ENCODE measurements around the gene SDK2.

SDK2 gene

DNA sequence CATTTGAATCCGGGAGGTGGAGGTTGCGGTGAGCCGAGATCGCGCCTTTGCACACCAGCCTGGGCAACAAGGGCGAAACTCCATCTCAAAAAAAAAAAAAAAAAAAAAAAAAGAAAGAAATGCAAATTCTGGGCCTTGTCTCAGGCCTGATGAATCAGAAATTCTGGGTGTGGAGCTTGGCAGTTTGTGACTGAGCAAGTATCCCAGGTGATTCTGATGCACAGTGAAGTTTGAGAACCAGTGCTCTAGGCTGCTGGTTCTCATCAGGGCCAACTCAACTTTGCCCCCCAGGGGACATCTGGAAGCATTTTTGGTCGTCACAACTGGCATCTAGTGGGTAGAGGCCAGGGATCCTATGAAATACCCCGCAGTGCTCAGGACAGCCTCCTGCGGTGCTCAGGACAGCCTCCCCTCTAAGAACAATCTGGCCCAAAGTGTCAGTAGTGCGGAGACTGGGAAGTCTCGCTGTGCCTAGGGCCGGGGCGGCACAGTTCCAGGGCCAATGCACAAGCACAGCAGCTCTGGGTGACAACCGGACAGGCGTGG lies 55.9 kb downstream of the SDK2 start:
- no peaks in the 10 kb centered on the region for H3K36me3 ChIP-seq (ENCODE audit: control insufficient read depth, insufficient read depth, low read length)
- no peaks in the 10 kb centered on the region for H3K9me3 ChIP-seq (ENCODE audit: control insufficient read depth, insufficient read depth, low read length)
- H3K27ac ChIP-seq (ENCODE audit: low read length) = no peak overlapping the region
- peaks cover 2% of the 10 kb centered on the region; the same call in 1 of the 2 replicates for H3K4me1 ChIP-seq (ENCODE audit: control insufficient read depth, insufficient read depth, low read length)
- no peak overlapping the region for H3K4me3 ChIP-seq (ENCODE audit: low read length)
- no peaks in the 10 kb centered on the region for H3K27me3 ChIP-seq (ENCODE audit: control insufficient read depth, insufficient read depth, low read length)
- DNase-seq (ENCODE audit: low read depth, low spot score) = no peak
- no CpG with 5 or more reads among the region's 15 CpGs for WGBS (ENCODE audit: insufficient coverage, insufficient read length)

DNA sequence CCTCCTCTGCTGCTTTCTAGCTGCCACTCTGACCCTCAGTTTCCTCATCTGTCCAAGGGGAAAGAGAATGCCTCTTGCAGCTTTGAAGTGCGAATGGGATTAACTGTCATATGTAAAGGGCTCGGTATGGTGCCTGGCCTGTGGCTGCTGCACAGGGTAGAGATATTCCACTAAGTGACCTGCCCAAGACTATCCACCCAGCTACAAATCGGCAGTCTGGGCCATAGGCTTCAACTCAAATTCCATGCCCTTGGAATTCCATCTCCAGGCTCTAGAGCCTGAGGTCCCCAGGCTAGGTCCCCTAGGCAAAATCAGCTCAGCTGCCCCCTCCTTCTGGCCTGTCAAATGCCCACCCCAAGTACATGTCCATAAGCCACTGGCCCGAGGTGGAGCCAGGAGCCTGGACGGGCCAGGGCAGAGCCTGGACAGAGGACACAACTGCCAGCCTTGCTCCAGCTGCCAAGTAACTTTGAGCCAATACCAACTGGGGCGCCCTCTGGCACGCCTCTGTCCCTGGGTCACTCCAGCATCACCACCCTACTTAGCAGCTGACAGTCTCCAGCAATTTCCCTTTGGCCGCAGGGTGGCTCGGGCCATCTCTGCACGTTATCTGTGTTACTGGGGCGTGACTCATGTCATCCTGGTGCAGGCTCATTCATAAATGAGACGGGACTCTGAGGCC lies 57.2 kb downstream of the SDK2 start:
- no peaks in the 10 kb centered on the region for H3K27me3 ChIP-seq (ENCODE audit: control insufficient read depth, insufficient read depth, low read length)
- no peak overlapping the region for H3K27ac ChIP-seq (ENCODE audit: low read length)
- no peak for DNase-seq (ENCODE audit: low read depth, low spot score)
- no CpG with 5 or more reads among the region's 12 CpGs for WGBS (ENCODE audit: insufficient coverage, insufficient read length)
- peaks cover 2% of the 10 kb centered on the region; the same call in 1 of the 2 replicates for H3K4me1 ChIP-seq (ENCODE audit: control insufficient read depth, insufficient read depth, low read length)
- H3K9me3 ChIP-seq (ENCODE audit: control insufficient read depth, insufficient read depth, low read length) = no peaks in the 10 kb centered on the region
- no peak overlapping the region for H3K4me3 ChIP-seq (ENCODE audit: low read length)
- no peaks in the 10 kb centered on the region for H3K36me3 ChIP-seq (ENCODE audit: control insufficient read depth, insufficient read depth, low read length)

DNA sequence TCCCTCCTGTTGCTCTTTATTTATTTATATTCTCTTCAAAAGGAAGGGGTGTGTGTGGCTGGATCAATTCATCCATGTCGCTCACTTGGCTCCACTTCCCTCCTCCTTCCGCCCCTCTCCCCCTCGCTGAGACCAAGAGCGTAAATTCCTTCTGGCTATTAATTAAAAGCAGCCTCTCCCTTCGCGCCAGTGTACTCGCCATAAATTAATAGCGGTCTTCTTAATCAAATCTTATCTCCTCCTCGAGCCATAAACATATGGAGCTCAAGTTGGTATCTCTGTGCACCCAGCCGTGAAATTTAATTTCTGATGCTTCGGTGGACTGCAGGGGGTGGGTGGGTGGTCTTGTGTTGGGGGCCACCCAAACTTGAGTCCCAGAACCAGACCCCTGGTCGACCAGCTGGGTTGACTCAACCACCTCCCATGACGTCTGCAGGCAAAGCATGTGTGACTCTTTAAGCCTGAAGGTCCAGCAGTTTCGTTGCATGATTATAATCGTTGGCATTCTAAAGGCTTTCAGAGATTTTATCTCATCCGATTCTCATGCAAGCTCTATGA lies 57.9 kb downstream of the SDK2 start:
- no peaks in the 10 kb centered on the region for H3K36me3 ChIP-seq (ENCODE audit: control insufficient read depth, insufficient read depth, low read length)
- H3K4me1 ChIP-seq (ENCODE audit: control insufficient read depth, insufficient read depth, low read length) = peaks cover 2% of the 10 kb centered on the region; the same call in 1 of the 2 replicates
- H3K27me3 ChIP-seq (ENCODE audit: control insufficient read depth, insufficient read depth, low read length) = no peaks in the 10 kb centered on the region
- H3K27ac ChIP-seq (ENCODE audit: low read length) = no peak overlapping the region
- no peaks in the 10 kb centered on the region for H3K9me3 ChIP-seq (ENCODE audit: control insufficient read depth, insufficient read depth, low read length)
- no peak for DNase-seq (ENCODE audit: low read depth, low spot score)
- WGBS (ENCODE audit: insufficient coverage, insufficient read length) = no CpG with 5 or more reads among the region's 16 CpGs
- H3K4me3 ChIP-seq (ENCODE audit: low read length) = no peak overlapping the region

DNA sequence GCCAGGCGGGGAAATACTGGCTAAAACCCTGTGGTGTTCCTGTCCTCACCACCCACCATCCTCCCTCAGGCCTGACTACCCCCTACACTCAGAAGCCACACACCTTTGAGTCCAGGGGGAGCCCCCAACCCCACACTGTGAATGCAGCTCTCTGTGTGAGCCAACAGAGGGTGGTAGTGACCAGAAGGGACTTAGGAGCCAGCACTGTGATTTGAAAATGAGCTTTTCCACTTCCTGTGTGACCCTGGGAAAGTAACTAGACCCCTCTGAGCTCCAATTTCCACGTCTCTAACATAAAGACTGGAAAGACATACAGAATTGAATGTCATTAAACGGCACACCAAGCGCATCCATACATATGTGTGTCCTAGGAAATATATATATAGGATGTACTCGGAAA lies 58.7 kb downstream of the SDK2 start:
- no CpG with 5 or more reads among the region's 5 CpGs for WGBS (ENCODE audit: insufficient coverage, insufficient read length)
- H3K4me3 ChIP-seq (ENCODE audit: low read length) = no peak overlapping the region
- DNase-seq (ENCODE audit: low read depth, low spot score) = no peak
- no peak overlapping the region for H3K27ac ChIP-seq (ENCODE audit: low read length)
- peaks cover 2% of the 10 kb centered on the region; the same call in 1 of the 2 replicates for H3K4me1 ChIP-seq (ENCODE audit: control insufficient read depth, insufficient read depth, low read length)
- no peaks in the 10 kb centered on the region for H3K9me3 ChIP-seq (ENCODE audit: control insufficient read depth, insufficient read depth, low read length)
- no peaks in the 10 kb centered on the region for H3K36me3 ChIP-seq (ENCODE audit: control insufficient read depth, insufficient read depth, low read length)
- H3K27me3 ChIP-seq (ENCODE audit: control insufficient read depth, insufficient read depth, low read length) = no peaks in the 10 kb centered on the region

DNA sequence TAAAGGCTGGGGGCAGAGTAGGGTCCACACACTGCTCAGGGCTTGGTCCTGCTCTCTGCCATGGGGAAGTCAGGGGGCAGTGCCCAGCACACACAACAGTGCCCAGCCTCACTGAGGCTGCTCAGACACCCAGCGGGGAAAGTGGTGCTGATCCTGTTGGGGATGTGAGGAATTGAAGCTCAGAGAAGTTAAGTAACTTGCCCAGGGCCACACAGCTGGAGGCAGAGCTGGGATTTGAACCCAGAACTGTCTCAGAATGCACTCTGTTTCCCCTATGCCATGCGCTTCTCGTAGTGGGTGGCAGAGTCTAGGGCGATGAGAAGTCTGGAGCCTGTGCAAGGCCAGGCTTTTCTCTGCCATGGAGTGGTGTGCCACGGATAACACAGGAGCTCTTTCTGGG lies 59.3 kb downstream of the SDK2 start:
- no peak for DNase-seq (ENCODE audit: low read depth, low spot score)
- H3K4me3 ChIP-seq (ENCODE audit: low read length) = no peak overlapping the region
- no CpG with 5 or more reads among the region's 5 CpGs for WGBS (ENCODE audit: insufficient coverage, insufficient read length)
- no peak overlapping the region for H3K27ac ChIP-seq (ENCODE audit: low read length)
- H3K36me3 ChIP-seq (ENCODE audit: control insufficient read depth, insufficient read depth, low read length) = no peaks in the 10 kb centered on the region
- peaks cover 2% of the 10 kb centered on the region; the same call in 1 of the 2 replicates for H3K4me1 ChIP-seq (ENCODE audit: control insufficient read depth, insufficient read depth, low read length)
- no peaks in the 10 kb centered on the region for H3K9me3 ChIP-seq (ENCODE audit: control insufficient read depth, insufficient read depth, low read length)
- no peaks in the 10 kb centered on the region for H3K27me3 ChIP-seq (ENCODE audit: control insufficient read depth, insufficient read depth, low read length)

DNA sequence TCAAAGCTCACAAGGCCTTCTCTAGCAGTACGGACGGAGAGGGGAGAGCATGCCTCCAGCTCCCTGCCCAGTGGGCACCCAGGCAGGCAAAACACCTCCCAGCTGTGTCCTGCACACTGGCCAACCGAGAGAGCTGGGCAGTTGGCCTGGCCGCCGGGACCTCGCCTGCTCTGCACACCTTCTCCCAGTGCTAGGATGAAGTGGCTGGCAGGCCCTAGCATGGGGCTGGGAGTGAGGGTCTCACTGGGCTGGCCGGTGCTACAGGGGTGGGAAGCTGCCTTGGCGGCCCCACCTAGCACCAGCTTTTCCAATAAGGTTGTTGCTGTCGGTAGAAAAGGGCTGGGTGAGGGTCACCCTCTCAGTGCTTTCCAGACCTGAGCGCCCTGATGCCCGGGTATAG lies 60.2 kb downstream of the SDK2 start:
- no peaks in the 10 kb centered on the region for H3K27me3 ChIP-seq (ENCODE audit: control insufficient read depth, insufficient read depth, low read length)
- H3K9me3 ChIP-seq (ENCODE audit: control insufficient read depth, insufficient read depth, low read length) = no peaks in the 10 kb centered on the region
- peaks cover 2% of the 10 kb centered on the region; the same call in 1 of the 2 replicates for H3K4me1 ChIP-seq (ENCODE audit: control insufficient read depth, insufficient read depth, low read length)
- no peak overlapping the region for H3K4me3 ChIP-seq (ENCODE audit: low read length)
- WGBS (ENCODE audit: insufficient coverage, insufficient read length) = no CpG with 5 or more reads among the region's 11 CpGs
- no peaks in the 10 kb centered on the region for H3K36me3 ChIP-seq (ENCODE audit: control insufficient read depth, insufficient read depth, low read length)
- no peak overlapping the region for H3K27ac ChIP-seq (ENCODE audit: low read length)
- DNase-seq (ENCODE audit: low read depth, low spot score) = no peak

DNA sequence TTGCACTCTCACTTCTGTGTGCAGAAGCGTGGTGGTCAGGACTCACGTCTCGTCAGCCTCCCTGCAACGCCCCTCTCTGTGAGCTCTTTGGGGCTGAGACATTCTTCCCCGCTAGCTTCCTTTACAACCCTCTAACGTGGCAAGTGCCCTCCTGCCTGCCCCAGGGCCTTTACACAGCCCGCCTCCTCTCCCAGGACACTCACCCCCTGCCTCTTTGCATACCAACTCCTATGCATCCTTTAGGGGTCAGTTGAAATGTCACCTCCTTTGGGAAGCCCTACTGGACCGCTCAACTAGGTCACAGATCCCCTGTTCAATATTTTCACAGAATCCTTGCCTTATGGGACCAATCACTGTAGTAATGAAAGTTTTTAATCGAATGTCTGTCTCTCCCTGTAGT lies 61.4 kb downstream of the SDK2 start:
- no peak overlapping the region for H3K27ac ChIP-seq (ENCODE audit: low read length)
- no peaks in the 10 kb centered on the region for H3K27me3 ChIP-seq (ENCODE audit: control insufficient read depth, insufficient read depth, low read length)
- no peaks in the 10 kb centered on the region for H3K36me3 ChIP-seq (ENCODE audit: control insufficient read depth, insufficient read depth, low read length)
- no peak overlapping the region for H3K4me3 ChIP-seq (ENCODE audit: low read length)
- no peaks in the 10 kb centered on the region for H3K4me1 ChIP-seq (ENCODE audit: control insufficient read depth, insufficient read depth, low read length)
- H3K9me3 ChIP-seq (ENCODE audit: control insufficient read depth, insufficient read depth, low read length) = no peaks in the 10 kb centered on the region
- no CpG with 5 or more reads among the region's 9 CpGs for WGBS (ENCODE audit: insufficient coverage, insufficient read length)
- no peak for DNase-seq (ENCODE audit: low read depth, low spot score)

DNA sequence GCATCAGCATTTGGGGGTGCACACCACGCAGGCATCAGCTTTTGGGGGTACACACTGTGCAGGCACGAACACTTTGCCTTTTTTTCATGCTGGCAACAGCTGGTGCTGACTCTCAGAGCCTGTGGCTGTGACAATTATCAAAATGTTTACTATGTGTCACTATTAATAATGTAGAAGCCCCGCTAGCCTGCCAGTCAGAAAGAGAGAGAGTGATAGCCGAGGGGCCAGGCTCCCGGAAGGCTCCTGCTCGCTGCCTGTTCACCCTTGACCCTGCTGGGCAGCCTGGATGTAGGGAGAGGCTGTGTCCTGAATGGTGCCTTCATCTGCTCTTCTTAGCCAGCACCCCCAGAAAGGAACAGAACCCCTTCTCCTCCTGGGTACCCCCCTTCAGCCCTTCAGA lies 61.9 kb downstream of the SDK2 start:
- no CpG with 5 or more reads among the region's 6 CpGs for WGBS (ENCODE audit: insufficient coverage, insufficient read length)
- no peaks in the 10 kb centered on the region for H3K4me1 ChIP-seq (ENCODE audit: control insufficient read depth, insufficient read depth, low read length)
- H3K27ac ChIP-seq (ENCODE audit: low read length) = no peak overlapping the region
- H3K9me3 ChIP-seq (ENCODE audit: control insufficient read depth, insufficient read depth, low read length) = no peaks in the 10 kb centered on the region
- no peaks in the 10 kb centered on the region for H3K36me3 ChIP-seq (ENCODE audit: control insufficient read depth, insufficient read depth, low read length)
- no peaks in the 10 kb centered on the region for H3K27me3 ChIP-seq (ENCODE audit: control insufficient read depth, insufficient read depth, low read length)
- no peak overlapping the region for H3K4me3 ChIP-seq (ENCODE audit: low read length)
- DNase-seq (ENCODE audit: low read depth, low spot score) = no peak

DNA sequence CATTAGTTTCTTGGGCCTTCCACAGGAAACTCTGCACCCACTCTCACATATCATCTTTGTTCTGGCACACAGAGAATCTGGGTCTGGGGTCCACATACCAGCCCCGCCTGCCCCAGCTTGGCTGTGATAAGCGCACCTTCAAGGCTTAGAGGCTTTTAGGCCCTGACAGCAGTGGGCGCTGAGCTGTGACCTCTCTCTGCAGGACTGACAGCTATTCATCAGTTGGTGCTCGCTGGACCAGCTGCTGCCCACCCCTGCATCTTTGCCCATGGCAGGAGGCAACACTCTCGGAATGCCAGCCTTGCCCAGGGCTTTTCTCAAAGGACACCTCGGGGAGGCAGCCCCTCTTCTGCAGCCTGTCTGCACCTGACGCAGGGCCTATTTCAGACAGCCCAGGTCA lies 62.9 kb downstream of the SDK2 start:
- Histone ChIP-seq H3K4me1 (ENCODE audit: control insufficient read depth, insufficient read depth, low read length) (no peaks in the 10 kb centered on the region), H3K27ac (ENCODE audit: low read length) (no peak overlapping the region), H3K4me3 (ENCODE audit: low read length) (no peak overlapping the region), H3K36me3 (ENCODE audit: control insufficient read depth, insufficient read depth, low read length) (no peaks in the 10 kb centered on the region), H3K9me3 (ENCODE audit: control insufficient read depth, insufficient read depth, low read length) (no peaks in the 10 kb centered on the region), H3K27me3 (ENCODE audit: control insufficient read depth, insufficient read depth, low read length) (no peaks in the 10 kb centered on the region)
- WGBS (ENCODE audit: insufficient coverage, insufficient read length) = no CpG with 5 or more reads among the region's 7 CpGs
- no peak for DNase-seq (ENCODE audit: low read depth, low spot score)

DNA sequence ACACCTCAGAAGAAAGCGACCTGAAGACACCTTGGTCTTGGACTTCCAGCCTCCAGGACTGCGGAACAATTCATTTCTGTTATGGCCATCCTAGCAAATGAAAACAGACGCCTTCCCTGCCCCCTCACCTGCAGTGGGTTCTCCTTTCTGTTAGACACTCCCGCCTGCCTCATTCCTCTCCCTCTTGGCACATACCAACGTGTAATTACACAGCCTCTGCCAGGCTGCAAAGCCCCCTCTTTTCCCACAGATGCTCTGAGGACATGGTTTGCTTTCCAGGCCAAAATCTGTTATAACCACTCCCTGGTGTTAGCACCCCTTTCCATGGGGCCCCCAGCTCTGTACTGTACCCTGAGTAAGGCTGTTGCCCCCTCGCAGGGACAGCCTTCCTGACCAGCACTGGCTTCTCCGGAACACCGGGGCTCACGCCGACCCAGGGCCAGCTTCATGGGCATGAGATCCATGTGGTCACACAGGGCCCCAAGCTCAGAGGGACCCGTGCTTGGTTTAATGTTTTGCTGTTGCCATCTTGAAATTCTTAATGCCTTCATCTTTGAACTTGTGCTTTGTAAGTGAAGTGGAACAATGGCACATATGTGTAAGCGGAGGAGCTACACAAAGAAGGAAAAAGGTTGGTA lies 64.1 kb downstream of the SDK2 start:
- H3K27me3 ChIP-seq (ENCODE audit: control insufficient read depth, insufficient read depth, low read length) = no peaks in the 10 kb centered on the region

More for the DNA sequence above, 64.1 kb downstream of the SDK2 start:
- no peak for DNase-seq (ENCODE audit: low read depth, low spot score)
- H3K9me3 ChIP-seq (ENCODE audit: control insufficient read depth, insufficient read depth, low read length) = no peaks in the 10 kb centered on the region
- no CpG with 5 or more reads among the region's 12 CpGs for WGBS (ENCODE audit: insufficient coverage, insufficient read length)
- no peaks in the 10 kb centered on the region for H3K36me3 ChIP-seq (ENCODE audit: control insufficient read depth, insufficient read depth, low read length)
- H3K27ac ChIP-seq (ENCODE audit: low read length) = no peak overlapping the region
- H3K4me1 ChIP-seq (ENCODE audit: control insufficient read depth, insufficient read depth, low read length) = no peaks in the 10 kb centered on the region
- H3K4me3 ChIP-seq (ENCODE audit: low read length) = no peak overlapping the region
